B cell (primary cell): ENCODE measurements around the gene BLOC1S6. TPM values are rescaled to one million over a fixed set of nuclear protein-coding genes. Genes with fewer than 3 reads are reported as not detected.

Source experiments
- ATAC-seq: fragments of 200-7000 bp; cut with Tn5 transposase; one replicate; pipeline ENCODE4 v1.10.0; 2021; ENCODE audit warnings: low read depth, mild to moderate bottlenecking, moderate number of reproducible peaks, moderate library complexity
- CTCF ChIA-PET: fragments of 350-600 bp; sonication (Branson Sonifier 250); formaldehyde crosslinking; loops from one replicate; lab custom pipeline; 2021; ENCODE audit warnings: antibody characterized with exemption, inconsistent platforms; lab: Charles Lee
- POLR2A ChIA-PET: fragments of 350-600 bp; sonication (Branson Sonifier 250); formaldehyde crosslinking; loops from one replicate; lab custom pipeline; 2021; ENCODE audit warnings: antibody characterized with exemption; lab: Charles Lee
- DNase-seq: peaks from one replicate; pipeline ENCODE4 v3.0.0; 2013
- H2AFZ ChIP-seq: 2 replicates; pipeline ENCODE4 v1.6.1; 2012; ENCODE audit warnings: mild to moderate bottlenecking, low read depth, low read length; ENCODE audit not compliant: insufficient read depth, poor library complexity, severe bottlenecking
- H3K27ac ChIP-seq, 2 donors: 1 replicate in 1 of 2; 2 replicates in 1 of 2; pipeline ENCODE4 v1.5.1; 2012 to 2013; ENCODE audit warnings: low read length in 2 of 2, mild to moderate bottlenecking in 2 of 2, moderate library complexity in 1 of 2
- H3K27me3 ChIP-seq, 4 experiments: fragments of 200-600 bp in 1 of 4; sonication (generic) in 1 of 4; replicated peaks in 1 of 4; 1 replicate in 2 of 4; 2 replicates in 2 of 4; pipeline versions ENCODE4 v1.6.1 to v1.7.0; 2013 to 2016; ENCODE audit warnings: low read length in 3 of 4, mild to moderate bottlenecking in 2 of 4, mixed read lengths in 1 of 4, moderate library complexity in 1 of 4; ENCODE audit not compliant: insufficient read depth in 4 of 4, control insufficient read depth in 3 of 4; ENCODE audit errors: control extremely low read depth in 1 of 4
- H3K36me3 ChIP-seq, 2 experiments: replicated peaks in 1 of 2; 1 replicate in 1 of 2; 2 replicates in 1 of 2; pipeline versions ENCODE4 v1.6.1 to v1.7.1; 2013; ENCODE audit warnings: low read length in 1 of 2; ENCODE audit not compliant: insufficient read depth in 2 of 2, control insufficient read depth in 1 of 2; ENCODE audit errors: control extremely low read depth in 1 of 2, extremely low read depth in 1 of 2
- H3K4me1 ChIP-seq, 2 donors: fragments of 200-600 bp in 1 of 2; sonication (generic) in 1 of 2; 1 replicate in 1 of 2; 2 replicates in 1 of 2; pipeline versions ENCODE4 v1.5.1 to v1.6.1; 2013 to 2017; ENCODE audit warnings: low read length in 2 of 2; ENCODE audit not compliant: control insufficient read depth in 2 of 2, insufficient read depth in 2 of 2
- H3K4me2 ChIP-seq: replicated peaks from 2 replicates; pipeline ENCODE3; 2012; ENCODE audit warnings: mild to moderate bottlenecking, low read depth, low read length; ENCODE audit not compliant: poor library complexity, severe bottlenecking
- H3K4me3 ChIP-seq, 5 experiments: fragments of 200-600 bp in 1 of 5; sonication (generic) in 1 of 5; 1 replicate in 3 of 5; 2 replicates in 2 of 5; pipeline versions ENCODE4 v1.5.1 to v1.7.0; 2011 to 2016; ENCODE audit warnings: low read length in 4 of 5, mild to moderate bottlenecking in 4 of 5, low read depth in 2 of 5, control low read depth in 1 of 5, moderate library complexity in 1 of 5; ENCODE audit not compliant: insufficient read depth in 1 of 5; ENCODE audit errors: control extremely low read depth in 1 of 5, extremely low read depth in 1 of 5
- H3K79me2 ChIP-seq: fragments of 200-600 bp; sonication (generic); one replicate; pipeline ENCODE4 v1.6.0; 2016; ENCODE audit warnings: low read length; ENCODE audit not compliant: control insufficient read depth, insufficient read depth
- H3K9ac ChIP-seq: fragments of 200-600 bp; sonication (generic); 2 replicates; pipeline ENCODE4 v1.6.1; 2017; ENCODE audit warnings: mild to moderate bottlenecking, low read length, moderate library complexity
- H3K9me3 ChIP-seq, 3 donors: one replicate each; pipeline versions ENCODE4 v1.6.1 to v1.7.1; 2013; ENCODE audit warnings: low read length in 2 of 3; ENCODE audit not compliant: control insufficient read depth in 2 of 3, insufficient read depth in 1 of 3; ENCODE audit errors: control extremely low read depth in 1 of 3
- H4K20me1 ChIP-seq: 2 replicates; pipeline ENCODE4 v1.6.0; 2012; ENCODE audit warnings: mild to moderate bottlenecking, low read length; ENCODE audit not compliant: insufficient read depth, control insufficient read depth, poor library complexity, severe bottlenecking
- H3K27ac Mint-ChIP-seq: one replicate; pipeline ENCODE4 v1.8.0; 2021; ENCODE audit warnings: mixed read lengths
- H3K27me3 Mint-ChIP-seq: one replicate; pipeline ENCODE4 v1.8.0; 2021; ENCODE audit warnings: mixed read lengths
- H3K4me1 Mint-ChIP-seq: one replicate; pipeline ENCODE4 v1.8.0; 2021; ENCODE audit warnings: mixed read lengths
- H3K4me3 Mint-ChIP-seq: one replicate; pipeline ENCODE4 v1.8.0; 2021; ENCODE audit warnings: mixed read lengths
- H3K9me3 Mint-ChIP-seq: one replicate; pipeline ENCODE4 v1.8.0; 2022; ENCODE audit warnings: mixed read lengths; ENCODE audit not compliant: insufficient read depth
- CTCF ChIP-seq: fragments of 200-600 bp; IDR thresholded peaks from one replicate; pipeline ENCODE4 v1.8.0; 2022; ENCODE audit warnings: antibody characterized with exemption, mild to moderate bottlenecking
- EZH2 ChIP-seq: IDR thresholded peaks from 2 replicates; pipeline ENCODE4 v1.6.1; 2012; ENCODE audit warnings: borderline replicate concordance, low read depth, mild to moderate bottlenecking, moderate library complexity, low read length; ENCODE audit not compliant: insufficient read depth, poor library complexity, severe bottlenecking
- WGBS: methylation state at CpG from one replicate; pipeline ENCODE4 v1.1.5; 2013; ENCODE audit warnings: missing lambda C conversion rate; ENCODE audit not compliant: insufficient coverage; 5-methylcytosine and 5-hydroxymethylcytosine counted together
- intact Hi-C: fragments of 100-400 bp; cut with micrococcal nuclease; formaldehyde crosslinking; loops from one replicate; pipeline ENCODE4 v1.10.0; 2022
- polyA plus RNA-seq: library from polyadenylated mRNA; depleted of rRNA; stranded (reverse); fragments of >200 nt; gene quantifications from 2 replicates; pipeline ENCODE4 v1.2.3, GENCODE V29; 2012
- total RNA-seq, 2 donors: library from RNA; stranded (reverse); fragments of 120-200 nt in 1 of 2; gene quantifications; 1 replicate in 1 of 2; 2 replicates in 1 of 2; pipeline versions ENCODE4 v1.2.3 to v1.2.4, GENCODE V29; 2013 to 2022

BLOC1S6 gene
- total and polyA plus RNA-seq, 2 donors (not counting 1 experiment from before 2014, with no cell fraction given), result 12.4 to 60.8 TPM

DNA sequence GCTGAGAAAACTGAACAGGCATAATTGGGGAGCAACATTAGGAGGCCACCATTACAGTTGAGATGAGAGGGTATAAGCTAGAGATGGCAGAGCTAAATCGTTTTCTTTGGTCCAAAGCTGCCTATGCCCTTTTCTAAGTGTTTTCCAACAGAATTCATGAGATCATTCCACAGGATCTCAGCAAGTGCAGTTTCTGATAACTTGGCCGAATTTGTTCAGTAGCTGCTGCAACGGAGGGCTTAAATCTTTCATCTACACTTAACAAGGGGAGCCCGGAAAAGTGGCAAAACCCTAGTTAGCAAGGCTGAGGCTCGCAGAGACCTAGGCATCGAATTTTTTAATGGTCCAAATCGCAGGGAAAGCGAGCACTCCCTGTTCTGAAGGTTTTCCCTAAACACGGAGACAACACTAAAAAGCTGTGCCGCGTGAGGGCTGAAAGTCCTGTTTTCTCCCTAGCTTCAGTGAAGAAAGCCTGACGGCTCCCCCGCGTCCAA lies 531 bp upstream of the BLOC1S6 start:
- H3K27ac ChIP-seq, result peak overlapping the region; percentile 98 to 99
- POLR2A ChIA-PET, result interaction anchor here (0.6 to 2.3 kb wide), 12 partner anchors 13 to 538 kb away, joined by 3 to 18 read pairs (median 6); partner anchors contain the start of genes SLC30A4 and SQOR
- H3K36me3 ChIP-seq, result no peaks in the 10 kb centered on the region
- H3K4me1 ChIP-seq, result peaks cover 22 to 29% of the 10 kb centered on the region in 2 donors
- Mint-ChIP-seq H3K27ac (peak overlapping the region; percentile 100), H3K4me1 (peaks cover 46% of the 10 kb centered on the region), H3K9me3 (no peaks in the 10 kb centered on the region), H3K27me3 (no peaks in the 10 kb centered on the region), H3K4me3 (peak overlapping the region; percentile 100)
- peaks cover 40% of the 10 kb centered on the region for H3K79me2 ChIP-seq
- ATAC-seq, result peak; percentile 1
- CTCF ChIA-PET, result interaction anchor here (0.9 to 6.0 kb wide), 11 partner anchors 14 to 468 kb away, joined by 3 to 64 read pairs (median 4); a partner anchor contains a TSS
- no peak for DNase-seq
- H3K4me3 ChIP-seq, result peak overlapping the region; percentile 52 to 98 (median 87)
- H3K9me3 ChIP-seq, result no peaks in the 10 kb centered on the region
- TF ChIP-seq CTCF, result no peak
- WGBS, result 2% methylated on average over 14 of the region's 14 CpGs
- intact Hi-C loops, result loop anchor here (1.0 to 2.0 kb wide), 5 partner anchors 28 to 385 kb away; partner anchors contain the start of genes SLC30A4 and SQOR
- peak overlapping the region; percentile 75 for H3K4me2 ChIP-seq
- peaks cover 6% of the 10 kb centered on the region for H4K20me1 ChIP-seq
- H2AFZ ChIP-seq, result peak overlapping the region; percentile 91
- H3K9ac ChIP-seq, result peak overlapping the region; percentile 96
- H3K27me3 ChIP-seq, result no peaks in the 10 kb centered on the region

DNA sequence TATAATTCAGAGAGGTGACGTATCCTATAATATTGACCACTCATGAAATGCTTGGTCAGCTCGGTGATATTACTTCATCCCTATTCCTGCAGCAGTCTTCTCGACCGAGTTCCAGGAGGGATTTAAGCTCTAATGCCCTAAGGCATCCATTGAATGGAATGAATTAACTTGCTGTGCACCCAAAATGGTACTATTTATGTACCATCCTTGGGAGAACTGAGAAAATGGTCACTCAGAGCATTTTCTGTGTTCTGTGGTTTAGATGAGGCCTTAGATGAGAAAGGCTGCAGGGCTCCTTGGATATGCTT lies 638 bp downstream of the BLOC1S6 start:
- H3K9me3 Mint-ChIP-seq, result no peaks in the 10 kb centered on the region
- DNase-seq, result no peak
- CTCF ChIA-PET, result interaction anchor here (0.6 to 6.0 kb wide), 13 partner anchors 14 to 424 kb away, joined by 3 to 64 read pairs (median 4); a partner anchor contains a TSS
- peaks cover 7% of the 10 kb centered on the region for H4K20me1 ChIP-seq
- peak overlapping the region; percentile 75 for H3K4me2 ChIP-seq
- peaks cover 52% of the 10 kb centered on the region for H3K79me2 ChIP-seq
- peak overlapping the region; percentile 91 for H2AFZ ChIP-seq
- 0% methylated on average over 2 of the region's 4 CpGs for WGBS
- H3K27me3 Mint-ChIP-seq, result no peaks in the 10 kb centered on the region
- peaks cover 0 to under 1% (median 0%) of the 10 kb centered on the region in 3 donors for H3K9me3 ChIP-seq
- peak overlapping the region; percentile 100 for H3K27ac Mint-ChIP-seq
- peak overlapping the region; percentile 96 for H3K9ac ChIP-seq
- POLR2A ChIA-PET, result interaction anchor here (1.0 to 2.3 kb wide), 8 partner anchors 14 to 539 kb away, joined by 3 to 18 read pairs (median 8); partner anchors contain the start of genes SLC30A4 and SQOR
- ATAC-seq, result no peak
- H3K4me1 ChIP-seq, result peaks cover 22 to 29% of the 10 kb centered on the region in 2 donors
- peak overlapping the region; percentile 64 to 98 (median 89) for H3K4me3 ChIP-seq
- intact Hi-C loops, result loop anchor here (1.0 to 2.0 kb wide), 6 partner anchors 15 to 387 kb away; partner anchors contain the start of genes SLC30A4 and SQOR
- H3K27ac ChIP-seq, result peak overlapping the region; percentile 98 to 99
- H3K27me3 ChIP-seq, result no peaks in the 10 kb centered on the region
- peaks cover 50% of the 10 kb centered on the region for H3K4me1 Mint-ChIP-seq
- H3K36me3 ChIP-seq, result peaks cover 0 to 8% of the 10 kb centered on the region in 2 experiments
- H3K4me3 Mint-ChIP-seq, result peak overlapping the region; percentile 100
- TF ChIP-seq EZH2 (no peak), CTCF (no peak)
